Sigmoid colon (tissue), 7 donors: ENCODE data around the gene ZNF480. TPM values are rescaled to one million over a fixed set of nuclear protein-coding genes. Genes with fewer than 3 reads are reported as not detected.
"Not testable (repeated sequence)": the region's sequence is repeated elsewhere in the genome, so short reads cannot be mapped to it uniquely, and the experiment has no call there.

Source experiments
- DNase-seq: peaks from one replicate; pipeline ENCODE4 v3.0.0-alpha.2; 2019
- H3K27ac ChIP-seq, 4 donors: fragments of 200-600 bp; sonication (generic); one replicate each; pipeline ENCODE4 v1.5.1; 2016 to 2019; ENCODE audit warnings: mild to moderate bottlenecking in 1 of 4
- H3K27me3 ChIP-seq, 3 donors: fragments of 200-600 bp; sonication (generic); one replicate each; pipeline ENCODE4 v1.5.1; 2019; ENCODE audit warnings: mild to moderate bottlenecking in 1 of 3
- H3K36me3 ChIP-seq, 4 donors: fragments of 200-600 bp; sonication (generic); one replicate each; pipeline ENCODE4 v1.5.1; 2016 to 2019
- H3K4me1 ChIP-seq, 4 donors: fragments of 200-600 bp; sonication (generic); one replicate each; pipeline ENCODE4 v1.5.1; 2017 to 2019
- H3K4me3 ChIP-seq, 4 donors: fragments of 200-600 bp; sonication (generic); one replicate each; pipeline ENCODE4 v1.5.1; 2017 to 2019; ENCODE audit warnings: mild to moderate bottlenecking in 2 of 4, moderate library complexity in 1 of 4
- H3K9me3 ChIP-seq, 4 donors: fragments of 200-600 bp in 3 of 4; sonication (generic) in 3 of 4; one replicate each; pipeline versions ENCODE4 v1.5.1 to v1.6.1; 2013 to 2019
- CTCF ChIP-seq, 4 experiments: fragments of 450-650 bp in 3 of 4; fragments of 200-600 bp in 1 of 4; IDR thresholded peaks; one replicate each; pipeline ENCODE4 v1.5.1; 2016 to 2019; ENCODE audit warnings: antibody characterized with exemption in 4 of 4, mild to moderate bottlenecking in 3 of 4, moderate library complexity in 2 of 4
- EP300 ChIP-seq, 4 donors: sonication (generic); formaldehyde crosslinking; IDR thresholded peaks; one replicate each; pipeline ENCODE4 v1.6.1; 2017; ENCODE audit warnings: antibody characterized with exemption in 4 of 4
- POLR2A ChIP-seq, 2 donors: fragments of 450-650 bp; IDR thresholded peaks; one replicate each; pipeline ENCODE4 v1.6.1; 2016; ENCODE audit warnings: antibody characterized with exemption in 2 of 2, mild to moderate bottlenecking in 2 of 2, moderate library complexity in 2 of 2
- POLR2AphosphoS5 ChIP-seq, 4 donors: sonication (generic); formaldehyde crosslinking; IDR thresholded peaks; one replicate each; pipeline ENCODE4 v1.6.1; 2017; ENCODE audit warnings: antibody characterized with exemption in 4 of 4
- WGBS, 2 donors: extraction: QIAGEN DNeasy Blood & Tissue Kit; methylation state at CpG; one replicate each; pipeline ENCODE4 v1.1.7; 2013; 5-methylcytosine and 5-hydroxymethylcytosine counted together
- intact Hi-C: fragments of 100-400 bp; cut with DNase I; formaldehyde crosslinking; loops from one replicate; pipeline ENCODE4 v1.15.1; 2023
- polyA plus RNA-seq, 3 donors: library from polyadenylated mRNA; stranded (reverse); fragments of 200-250 nt; gene quantifications; one replicate each; pipeline ENCODE4 v1.2.3, GENCODE V29; 2013
- total RNA-seq, 4 donors: library from RNA; depleted of rRNA; stranded (reverse); fragments of >200 nt; gene quantifications; one replicate each; pipeline ENCODE4 v1.1.0, GENCODE V29; 2016
- donor health status: healthy with polysubstance abuse.
- donor health status: Bipolar disorder and iron deficiency.
- donor health status: healthy.

ZNF480 gene
- total and polyA plus RNA-seq, 7 donors = 3.5 to 11.2 (median 7.5) TPM

GRCh38 chr19:52335768-52336116 is 38.8 kb downstream of the ZNF480 start:
- Histone ChIP-seq H3K27me3 (no peaks in the 10 kb centered on the region), H3K4me1 (peaks cover 0 to 17% (median 7%) of the 10 kb centered on the region in 4 donors), H3K36me3 (no peaks in the 10 kb centered on the region), H3K4me3 (peak overlapping the region; percentile 58 to 76 (median 68)), H3K9me3 (peaks cover 13 to 39% (median 26%) of the 10 kb centered on the region in 4 donors), H3K27ac (peak overlapping the region; percentile 78 to 87 (median 80))
- WGBS, 2 donors = 52 to 59% methylated on average over 9 of the region's 9 CpGs
- intact Hi-C loops = loop anchor here (1.0 to 5.0 kb wide), 4 partner anchors 33 to 68 kb away; partner anchors contain the start of genes ZNF480, ZNF528, ZNF766 and ZNF880
- DNase-seq = no peak
- TF ChIP-seq POLR2AphosphoS5 (IDR thresholded peaks at IDR 0.05) = no peak
- no peak for TF ChIP-seq POLR2A (IDR thresholded peaks at IDR 0.05)
- no peak for TF ChIP-seq EP300 (IDR thresholded peaks at IDR 0.05)
- TF ChIP-seq CTCF (IDR thresholded peaks at IDR 0.05) = no peak

GRCh38 chr19:52336117-52336790 is 39.3 kb downstream of the ZNF480 start, which contains the start of gene ZNF610:
TSS of gene ZNF610 (plus strand) at chr19:52336243. CDS start at chr19:52349173, 12,930 bp downstream.
- peak; percentile 94 for DNase-seq
- H3K27ac ChIP-seq = peak within 1 kb of the TSS; percentile 78 to 87 (median 80)
- TF ChIP-seq EP300 (IDR thresholded peaks at IDR 0.05) (peak in 1 of 4 donors; percentile 19), POLR2A (IDR thresholded peaks at IDR 0.05) (peak; percentile 21 to 40), POLR2AphosphoS5 (IDR thresholded peaks at IDR 0.05) (peak; percentile 56 to 87 (median 84)), CTCF (IDR thresholded peaks at IDR 0.05) (no peak)
- peaks cover 8 to 34% (median 21%) of the 10 kb centered on the region in 4 donors for H3K9me3 ChIP-seq
- H3K4me3 ChIP-seq = peak within 1 kb of the TSS; percentile 58 to 76 (median 68)
- no peaks in the 10 kb centered on the region for H3K27me3 ChIP-seq
- intact Hi-C loops = loop anchor here (1.0 to 5.0 kb wide), 4 partner anchors 33 to 69 kb away; partner anchors contain the start of genes ZNF480, ZNF528, ZNF766 and ZNF880
- no peaks in the 10 kb centered on the region for H3K36me3 ChIP-seq
- 0 to 1% methylated on average over 55 of the region's 55 CpGs for WGBS, 2 donors
- peaks cover 0 to 17% (median 7%) of the 10 kb centered on the region in 4 donors for H3K4me1 ChIP-seq

GRCh38 chr19:52336791-52337381 is 39.9 kb downstream of the ZNF480 start:
- Histone ChIP-seq H3K36me3 (no peaks in the 10 kb centered on the region), H3K27me3 (no peaks in the 10 kb centered on the region), H3K27ac (peak overlapping the region; percentile 78 to 87 (median 80)), H3K4me3 (peak overlapping the region; percentile 58 to 76 (median 68)), H3K4me1 (peaks cover 0 to 17% (median 7%) of the 10 kb centered on the region in 4 donors), H3K9me3 (peaks cover 5 to 28% (median 15%) of the 10 kb centered on the region in 4 donors)
- DNase-seq = no peak
- TF ChIP-seq EP300 (IDR thresholded peaks at IDR 0.05) = no peak
- no peak for TF ChIP-seq POLR2AphosphoS5 (IDR thresholded peaks at IDR 0.05)
- TF ChIP-seq CTCF (IDR thresholded peaks at IDR 0.05) = no peak
- TF ChIP-seq POLR2A (IDR thresholded peaks at IDR 0.05) = no peak
- intact Hi-C loops = loop anchor here (1.0 to 5.0 kb wide), 4 partner anchors 32 to 70 kb away; partner anchors contain the start of genes ZNF480, ZNF528, ZNF766 and ZNF880
- WGBS, 2 donors = 5 to 6% methylated on average over 9 of the region's 9 CpGs

GRCh38 chr19:52339022-52339421 is 42.1 kb downstream of the ZNF480 start:
- not testable (repeated sequence) for H3K27me3 ChIP-seq, H3K36me3 ChIP-seq, H3K27ac ChIP-seq, DNase-seq, H3K4me3 ChIP-seq
- intact Hi-C loops = loop anchor here (5.0 kb wide), 1 partner anchor 72 kb away; the partner anchor contains the start of gene ZNF766
- Histone ChIP-seq H3K4me1 (peaks cover 0 to 17% (median 7%) of the 10 kb centered on the region in 4 donors), H3K9me3 (peaks cover 0 to 14% (median 4%) of the 10 kb centered on the region in 4 donors)
- 83 to 91% methylated on average over 3 of the region's 3 CpGs for WGBS, 2 donors

- no peaks in the 10 kb centered on the region for H3K4me1 ChIP-seq
- no peaks in the 10 kb centered on the region for H3K27me3 ChIP-seq
- intact Hi-C loops = no loop called here
- no peak overlapping the region for H3K4me3 ChIP-seq
- TF ChIP-seq POLR2AphosphoS5 (IDR thresholded peaks at IDR 0.05) (no peak), CTCF (IDR thresholded peaks at IDR 0.05) (peak in 2 of 4 experiments; percentile 19 to 38)
- 32 to 57% methylated on average over 8 of the region's 8 CpGs for WGBS, 2 donors
- no peak overlapping the region for H3K27ac ChIP-seq
- DNase-seq = peak; percentile 65
- peaks cover 0 to 4% (median 0%) of the 10 kb centered on the region in 4 donors for H3K9me3 ChIP-seq
- peaks cover 0 to 11% (median under 1%) of the 10 kb centered on the region in 4 donors for H3K36me3 ChIP-seq
Measured at GRCh38 chr19:52343548-52343947, 46.6 kb downstream of the ZNF480 start.
